ENCODE measurements around the gene ASAP3. TPM values are rescaled to one million over a fixed set of nuclear protein-coding genes. Genes with fewer than 3 reads are reported as not detected.

ASAP3 gene
- total RNA-seq, 1 experiment from 2014 or later, result 17.6 TPM

GRCh38 chr1:23479666-23479941 lies 4.4 kb downstream of the ASAP3 start:
- Histone ChIP-seq H3K36me3 (ENCODE audit: low read depth) (no peaks in the 10 kb centered on the region), H3K9me3 (ENCODE audit: insufficient read depth, low read depth) (no peaks in the 10 kb centered on the region), H3K79me2 (ENCODE audit: low read depth) (no peaks in the 10 kb centered on the region), H3F3A (ENCODE audit: insufficient read depth, low read depth) (peaks cover 36% of the 10 kb centered on the region), H3K27me3 (ENCODE audit: insufficient read depth, low read depth) (no peaks in the 10 kb centered on the region), H3K4me3 (no peak overlapping the region), H3K4me2 (peak overlapping the region; percentile 50), H3K4me1 (replicated peaks; ENCODE audit: insufficient read depth) (peaks cover 53% of the 10 kb centered on the region), H2AFZ (no peak overlapping the region), H4K20me1 (ENCODE audit: insufficient read depth) (no peaks in the 10 kb centered on the region), H3K9me2 (ENCODE audit: insufficient read depth) (no peaks in the 10 kb centered on the region), H3K27ac (peak overlapping the region; percentile 64)
- no TSS peak for BruUV-seq (replicated peaks)
- DNase-seq, result no peak
- ChIA-PET POLR2A (ENCODE audit: unreplicated experiment) (interaction anchor here (0.6 kb wide), 2 partner anchors 30 to 111 kb away, joined by 3 to 4 read pairs; no protein-coding TSS in a partner anchor), CTCF (no interaction called here)
- TF ChIP-seq EZH2 (IDR thresholded peaks at IDR 0.05; ENCODE audit: low read depth) (no peak), CTCF (conservative IDR thresholded peaks at IDR 0.05) (no peak)
- intact Hi-C loops (cut with micrococcal nuclease; ENCODE audit: unreplicated experiment), result loop anchor here (2.0 to 5.0 kb wide), 2 partner anchors 77 to 135 kb away; partner anchors contain the start of gene HNRNPR

- Histone ChIP-seq H3K4me2 (peak overlapping the region; percentile 50), H3K27me3 (ENCODE audit: insufficient read depth, low read depth) (no peaks in the 10 kb centered on the region), H2AFZ (no peak overlapping the region), H3K36me3 (ENCODE audit: low read depth) (no peaks in the 10 kb centered on the region), H3K79me2 (ENCODE audit: low read depth) (no peaks in the 10 kb centered on the region), H3K9me2 (ENCODE audit: insufficient read depth) (no peaks in the 10 kb centered on the region), H3K4me3 (no peak overlapping the region), H4K20me1 (ENCODE audit: insufficient read depth) (no peaks in the 10 kb centered on the region), H3F3A (ENCODE audit: insufficient read depth, low read depth) (peaks cover 36% of the 10 kb centered on the region), H3K9me3 (ENCODE audit: insufficient read depth, low read depth) (no peaks in the 10 kb centered on the region), H3K4me1 (replicated peaks; ENCODE audit: insufficient read depth) (peaks cover 55% of the 10 kb centered on the region), H3K27ac (peak overlapping the region; percentile 64)
- TSS peak; percentile 50 for BruUV-seq (replicated peaks)
- intact Hi-C loops (cut with micrococcal nuclease; ENCODE audit: unreplicated experiment), result loop anchor here (2.0 to 5.0 kb wide), 2 partner anchors 77 to 134 kb away; partner anchors contain the start of gene HNRNPR
- TF ChIP-seq CTCF (conservative IDR thresholded peaks at IDR 0.05), result no peak
- no peak for TF ChIP-seq EZH2 (IDR thresholded peaks at IDR 0.05; ENCODE audit: low read depth)
- ChIA-PET POLR2A (ENCODE audit: unreplicated experiment) (interaction anchor here (0.6 kb wide), 2 partner anchors 30 to 111 kb away, joined by 3 to 4 read pairs; no protein-coding TSS in a partner anchor), CTCF (no interaction called here)
- peak in 1 of 2 experiments; percentile 80 for DNase-seq
Observed at GRCh38 chr1:23478896-23479665, 4.9 kb downstream of the ASAP3 start.

- Histone ChIP-seq H3K4me3 (no peak overlapping the region), H3K9me3 (ENCODE audit: insufficient read depth, low read depth) (no peaks in the 10 kb centered on the region), H2AFZ (no peak overlapping the region), H3K4me1 (replicated peaks; ENCODE audit: insufficient read depth) (peaks cover 65% of the 10 kb centered on the region), H3K79me2 (ENCODE audit: low read depth) (no peaks in the 10 kb centered on the region), H3K4me2 (peak overlapping the region; percentile 26; the same call in 1 of the 2 replicates), H3K9me2 (ENCODE audit: insufficient read depth) (no peaks in the 10 kb centered on the region), H3K27me3 (ENCODE audit: insufficient read depth, low read depth) (no peaks in the 10 kb centered on the region), H4K20me1 (ENCODE audit: insufficient read depth) (no peaks in the 10 kb centered on the region), H3K36me3 (ENCODE audit: low read depth) (no peaks in the 10 kb centered on the region), H3F3A (ENCODE audit: insufficient read depth, low read depth) (peaks cover 36% of the 10 kb centered on the region), H3K27ac (peak overlapping the region; percentile 34; the same call in 1 of the 2 replicates)
- intact Hi-C loops (cut with micrococcal nuclease; ENCODE audit: unreplicated experiment), result loop anchor here (2.0 to 5.0 kb wide), 2 partner anchors 75 to 133 kb away; partner anchors contain the start of gene HNRNPR
- TF ChIP-seq CTCF (conservative IDR thresholded peaks at IDR 0.05) (no peak), EZH2 (IDR thresholded peaks at IDR 0.05; ENCODE audit: low read depth) (no peak)
- no TSS peak for BruUV-seq (replicated peaks)
- ChIA-PET POLR2A (ENCODE audit: unreplicated experiment) (interaction anchor here (0.6 kb wide), 2 partner anchors 56 to 86 kb away, joined by 3 read pairs; no protein-coding TSS in a partner anchor), CTCF (no interaction called here)
- DNase-seq, result peak; percentile 62 to 91
Observed at GRCh38 chr1:23477359-23478144, 6.4 kb downstream of the ASAP3 start.
